Measurements from ENCODE around the gene OR2L13. TPM values are rescaled to one million over a fixed set of nuclear protein-coding genes. Genes with fewer than 3 reads are reported as not detected.
"Not testable (repeated sequence)": the region's sequence is repeated elsewhere in the genome, so short reads cannot be mapped to it uniquely, and the experiment has no call there.

Gene OR2L13
- not detected for total RNA-seq
- polyA plus RNA-seq (ENCODE audit: insufficient read depth in 1 of 8, insufficient read length in 8 of 8, low replicate concordance in 1 of 8), result not detected
- long read RNA-seq, donor 1, result 0 reads
- long read RNA-seq, donor 2, result 0 reads
- long read RNA-seq, donor 3, result 0 reads
- long read RNA-seq, donor 4, result 0 reads
- long read RNA-seq, donor 5, result 0 reads
- long read RNA-seq, donor 6, result 0 reads
- long read RNA-seq, donor 7, result 0 reads
- long read RNA-seq, donor 8, result 0 reads
- long read RNA-seq, donor 9, result 0 reads
- long read RNA-seq, donor 10, result 0 reads
- long read RNA-seq, donor 11, result 0 reads

GRCh38 chr1:248094884-248095283 lies at the start of gene OR2L13:
TSS of gene OR2L13 (plus strand) at chr1:248095184. CDS start at chr1:248099376, 4,192 bp downstream.
- H3K4me1 ChIP-seq (ENCODE audit: control insufficient read depth, insufficient read depth, low read length), result no peaks in the 10 kb centered on the region
- no peak within 1 kb of the TSS for H3K4me3 ChIP-seq (ENCODE audit: low read length)
- no CpG with 5 or more reads among the region's 1 CpG for WGBS (ENCODE audit: insufficient coverage)
- H3K27me3 ChIP-seq (ENCODE audit: control insufficient read depth, insufficient read depth, low read length), result no peaks in the 10 kb centered on the region
- H3K9me3 ChIP-seq (replicated peaks; ENCODE audit: control insufficient read depth, low read depth, low read length), result peaks cover 11% of the 10 kb centered on the region
- no peaks in the 10 kb centered on the region for H3K36me3 ChIP-seq (ENCODE audit: control insufficient read depth, insufficient read depth, low read length)
- no peak for DNase-seq
- no peak within 1 kb of the TSS for H3K27ac ChIP-seq (ENCODE audit: low read length)

GRCh38 chr1:248045209-248045608 lies 49.8 kb upstream of the OR2L13 start:
- H3K9me3 ChIP-seq (replicated peaks; ENCODE audit: control insufficient read depth, low read depth, low read length), result peaks cover 16% of the 10 kb centered on the region
- no peaks in the 10 kb centered on the region for H3K36me3 ChIP-seq (ENCODE audit: control insufficient read depth, insufficient read depth, low read length)
- no peak overlapping the region for H3K27ac ChIP-seq (ENCODE audit: low read length)
- no peak for DNase-seq
- no peaks in the 10 kb centered on the region for H3K27me3 ChIP-seq (ENCODE audit: control insufficient read depth, insufficient read depth, low read length)
- H3K4me3 ChIP-seq (ENCODE audit: low read length), result no peak overlapping the region
- WGBS (ENCODE audit: insufficient coverage), result no CpG with 5 or more reads among the region's 5 CpGs
- no peaks in the 10 kb centered on the region for H3K4me1 ChIP-seq (ENCODE audit: control insufficient read depth, insufficient read depth, low read length)

GRCh38 chr1:248046536-248046935 lies 48.4 kb upstream of the OR2L13 start, which contains the start of gene OR2L3:
TSS of gene OR2L3 (plus strand) at chr1:248046836. CDS start at chr1:248060682, 13,846 bp downstream.
- no peaks in the 10 kb centered on the region for H3K27me3 ChIP-seq (ENCODE audit: control insufficient read depth, insufficient read depth, low read length)
- peaks cover 13% of the 10 kb centered on the region for H3K9me3 ChIP-seq (replicated peaks; ENCODE audit: control insufficient read depth, low read depth, low read length)
- H3K4me1 ChIP-seq (ENCODE audit: control insufficient read depth, insufficient read depth, low read length), result no peaks in the 10 kb centered on the region
- no CpG with 5 or more reads among the region's 2 CpGs for WGBS (ENCODE audit: insufficient coverage)
- H3K27ac ChIP-seq (ENCODE audit: low read length), result no peak within 1 kb of the TSS
- no peak for DNase-seq
- no peaks in the 10 kb centered on the region for H3K36me3 ChIP-seq (ENCODE audit: control insufficient read depth, insufficient read depth, low read length)
- no peak within 1 kb of the TSS for H3K4me3 ChIP-seq (ENCODE audit: low read length)

DNA sequence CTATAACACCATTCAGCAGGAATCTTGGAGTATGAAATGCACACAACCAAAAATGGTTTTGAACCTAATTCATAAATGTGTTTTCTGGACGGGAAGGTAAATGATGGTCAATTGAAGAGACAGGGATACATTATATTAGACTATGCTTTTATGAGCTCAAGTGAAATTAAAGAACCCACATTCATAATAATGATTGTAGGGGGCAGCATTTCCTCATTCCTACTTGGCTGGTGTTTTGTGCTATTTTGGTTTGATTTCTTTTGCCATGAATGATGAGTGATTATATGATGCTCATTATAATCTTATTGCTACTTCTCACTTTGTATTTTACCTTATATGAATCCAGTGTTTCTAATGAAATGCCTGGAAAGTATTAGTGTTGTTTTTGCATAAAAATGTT lies 48.0 kb upstream of the OR2L13 start:
- H3K36me3 ChIP-seq (ENCODE audit: control insufficient read depth, insufficient read depth, low read length), result no peaks in the 10 kb centered on the region
- no CpG with 5 or more reads among the region's 1 CpG for WGBS (ENCODE audit: insufficient coverage)
- H3K4me1 ChIP-seq (ENCODE audit: control insufficient read depth, insufficient read depth, low read length), result no peaks in the 10 kb centered on the region
- H3K4me3 ChIP-seq (ENCODE audit: low read length), result no peak overlapping the region
- H3K9me3 ChIP-seq (replicated peaks; ENCODE audit: control insufficient read depth, low read depth, low read length), result peaks cover 13% of the 10 kb centered on the region
- H3K27me3 ChIP-seq (ENCODE audit: control insufficient read depth, insufficient read depth, low read length), result no peaks in the 10 kb centered on the region
- H3K27ac ChIP-seq (ENCODE audit: low read length), result no peak overlapping the region
- no peak for DNase-seq

- no peak for DNase-seq
- Histone ChIP-seq H3K9me3 (replicated peaks; ENCODE audit: control insufficient read depth, low read depth, low read length) (peaks cover 20% of the 10 kb centered on the region), H3K27ac (ENCODE audit: low read length) (no peak overlapping the region), H3K36me3 (ENCODE audit: control insufficient read depth, insufficient read depth, low read length) (no peaks in the 10 kb centered on the region), H3K27me3 (ENCODE audit: control insufficient read depth, insufficient read depth, low read length) (no peaks in the 10 kb centered on the region), H3K4me1 (ENCODE audit: control insufficient read depth, insufficient read depth, low read length) (no peaks in the 10 kb centered on the region), H3K4me3 (ENCODE audit: low read length) (no peak overlapping the region)
These were observed 40.3 kb upstream of the OR2L13 start for GRCh38 chr1:248054671-248055070.

DNA sequence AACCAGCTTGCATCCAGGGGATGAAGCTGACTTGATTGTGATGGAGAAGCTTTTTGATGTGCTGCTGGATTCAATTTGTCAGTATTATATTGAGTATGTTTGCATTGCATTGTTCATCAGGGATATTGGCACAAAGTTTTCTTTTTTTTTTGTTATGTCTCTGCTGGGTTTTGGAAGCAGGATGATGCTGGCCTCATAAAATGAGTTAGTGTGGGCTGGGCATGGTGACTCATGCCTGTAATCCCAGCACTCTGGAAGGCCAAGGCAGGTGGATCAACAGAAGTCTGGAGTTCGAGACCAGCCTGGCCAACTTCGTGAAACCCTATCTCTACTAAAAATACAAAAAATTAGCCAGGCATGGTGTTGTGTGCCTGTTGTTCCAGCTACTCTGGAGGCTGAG lies 39.7 kb upstream of the OR2L13 start:
- H3K9me3 ChIP-seq (replicated peaks; ENCODE audit: control insufficient read depth, low read depth, low read length), result peaks cover 20% of the 10 kb centered on the region
- WGBS (ENCODE audit: insufficient coverage), result no CpG with 5 or more reads among the region's 2 CpGs
- no peaks in the 10 kb centered on the region for H3K27me3 ChIP-seq (ENCODE audit: control insufficient read depth, insufficient read depth, low read length)
- no peaks in the 10 kb centered on the region for H3K4me1 ChIP-seq (ENCODE audit: control insufficient read depth, insufficient read depth, low read length)
- H3K36me3 ChIP-seq (ENCODE audit: control insufficient read depth, insufficient read depth, low read length), result no peaks in the 10 kb centered on the region
- H3K27ac ChIP-seq (ENCODE audit: low read length), result no peak overlapping the region
- H3K4me3 ChIP-seq (ENCODE audit: low read length), result no peak overlapping the region
- no peak for DNase-seq

DNA sequence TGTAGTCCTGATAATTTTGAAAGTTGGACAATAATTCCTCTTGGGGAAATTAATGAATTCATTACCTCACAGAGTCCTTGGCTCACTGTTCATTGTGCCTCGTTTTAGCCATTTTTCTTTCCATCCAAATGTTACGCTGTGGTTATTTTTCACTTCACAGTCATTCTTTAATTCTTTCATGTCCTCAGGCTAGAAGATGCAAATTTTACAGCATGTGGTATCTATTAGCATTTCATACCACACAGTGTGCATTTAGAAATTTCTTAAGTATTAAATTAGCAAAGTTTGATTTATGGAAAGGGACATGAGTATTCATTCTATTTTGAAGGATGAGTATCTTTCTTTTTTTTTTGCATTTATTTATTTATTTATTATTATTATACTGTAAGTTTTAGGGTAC lies 29.9 kb upstream of the OR2L13 start:
- no peak for DNase-seq
- WGBS (ENCODE audit: insufficient coverage), result no CpG with 5 or more reads among the region's 2 CpGs
- Histone ChIP-seq H3K36me3 (ENCODE audit: control insufficient read depth, insufficient read depth, low read length) (no peaks in the 10 kb centered on the region), H3K27ac (ENCODE audit: low read length) (no peak overlapping the region), H3K4me3 (ENCODE audit: low read length) (no peak overlapping the region), H3K4me1 (ENCODE audit: control insufficient read depth, insufficient read depth, low read length) (no peaks in the 10 kb centered on the region), H3K9me3 (replicated peaks; ENCODE audit: control insufficient read depth, low read depth, low read length) (peaks cover 27% of the 10 kb centered on the region), H3K27me3 (ENCODE audit: control insufficient read depth, insufficient read depth, low read length) (no peaks in the 10 kb centered on the region)

DNA sequence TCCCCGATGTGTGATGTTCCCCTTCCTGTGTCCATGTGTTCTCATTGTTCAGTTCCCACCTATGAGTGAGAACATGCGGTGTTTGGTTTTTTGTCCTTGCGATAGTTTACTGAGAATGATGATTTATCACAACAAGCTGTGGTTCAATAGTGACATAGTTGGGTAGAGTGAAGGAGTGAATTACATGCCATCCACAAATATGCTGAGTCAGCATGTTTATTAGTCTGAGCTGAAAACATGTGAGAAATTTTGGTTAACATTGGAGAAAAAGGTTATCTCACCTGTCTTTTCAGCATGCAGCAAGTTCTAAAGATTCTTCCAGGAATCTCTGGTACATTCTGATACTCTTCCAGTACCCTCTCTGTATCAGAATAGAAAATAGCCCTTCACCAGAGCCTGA lies 29.4 kb upstream of the OR2L13 start:
- no CpG with 5 or more reads among the region's 3 CpGs for WGBS (ENCODE audit: insufficient coverage)
- DNase-seq, result no peak
- Histone ChIP-seq H3K36me3 (ENCODE audit: control insufficient read depth, insufficient read depth, low read length) (no peaks in the 10 kb centered on the region), H3K4me3 (ENCODE audit: low read length) (no peak overlapping the region), H3K4me1 (ENCODE audit: control insufficient read depth, insufficient read depth, low read length) (no peaks in the 10 kb centered on the region), H3K9me3 (replicated peaks; ENCODE audit: control insufficient read depth, low read depth, low read length) (peaks cover 25% of the 10 kb centered on the region), H3K27me3 (ENCODE audit: control insufficient read depth, insufficient read depth, low read length) (no peaks in the 10 kb centered on the region), H3K27ac (ENCODE audit: low read length) (no peak overlapping the region)

DNA sequence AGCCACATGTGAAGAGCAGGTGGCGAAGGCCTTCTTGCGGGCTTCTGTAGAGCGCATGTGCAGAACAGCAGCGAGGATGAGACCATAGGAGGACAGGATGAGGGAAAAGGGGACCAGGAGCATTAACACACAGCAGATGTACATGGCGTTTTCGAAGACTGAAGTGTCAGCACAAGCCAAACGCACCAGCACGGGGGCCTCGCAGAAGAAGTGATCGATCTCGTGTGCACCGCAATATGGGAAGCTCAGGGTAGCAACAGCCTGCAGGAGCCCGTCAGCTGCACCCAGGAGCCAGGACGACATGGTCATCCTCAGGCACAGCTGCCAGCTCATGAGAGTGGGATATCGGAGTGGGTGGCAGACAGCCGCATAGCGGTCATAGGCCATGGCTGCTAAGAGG lies 11.1 kb upstream of the OR2L13 start:
- DNase-seq; H3K36me3 ChIP-seq (ENCODE audit: control insufficient read depth, insufficient read depth, low read length); H3K27me3 ChIP-seq (ENCODE audit: control insufficient read depth, insufficient read depth, low read length); H3K4me1 ChIP-seq (ENCODE audit: control insufficient read depth, insufficient read depth, low read length); H3K27ac ChIP-seq (ENCODE audit: low read length); H3K4me3 ChIP-seq (ENCODE audit: low read length): not testable (repeated sequence)
- H3K9me3 ChIP-seq (replicated peaks; ENCODE audit: control insufficient read depth, low read depth, low read length), result peaks cover 16% of the 10 kb centered on the region
- WGBS (ENCODE audit: insufficient coverage), result no CpG with 5 or more reads among the region's 17 CpGs

GRCh38 chr1:248098529-248098928 lies 3.5 kb downstream of the OR2L13 start:
- no CpG with 5 or more reads among the region's 1 CpG for WGBS (ENCODE audit: insufficient coverage)
- H3K4me1 ChIP-seq (ENCODE audit: control insufficient read depth, insufficient read depth, low read length), result no peaks in the 10 kb centered on the region

DNA sequence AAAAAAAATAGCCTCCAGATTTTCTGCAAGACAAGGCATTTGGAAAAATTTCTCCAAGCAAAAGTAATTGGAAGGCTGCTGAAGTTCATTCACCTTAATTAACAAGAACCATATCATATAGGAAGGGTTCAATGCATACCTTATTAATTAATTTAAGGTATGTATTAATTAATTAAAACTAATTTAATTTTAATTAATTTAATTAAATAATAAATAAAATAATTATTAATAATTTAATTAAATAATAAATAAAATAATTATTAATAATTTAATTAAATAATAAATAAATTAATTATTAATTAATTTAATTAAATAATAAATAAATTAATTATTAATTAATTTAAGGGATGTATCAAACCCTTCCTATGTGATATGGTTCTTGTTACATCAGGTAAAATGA lies 7.9 kb downstream of the OR2L13 start:
- H3K27ac ChIP-seq (ENCODE audit: low read length), result no peak overlapping the region
- H3K4me1 ChIP-seq (ENCODE audit: control insufficient read depth, insufficient read depth, low read length), result no peaks in the 10 kb centered on the region
- no peaks in the 10 kb centered on the region for H3K36me3 ChIP-seq (ENCODE audit: control insufficient read depth, insufficient read depth, low read length)
- H3K4me3 ChIP-seq (ENCODE audit: low read length), result no peak overlapping the region
- H3K9me3 ChIP-seq (replicated peaks; ENCODE audit: control insufficient read depth, low read depth, low read length), result peaks cover 9% of the 10 kb centered on the region
- no peak for DNase-seq
- no peaks in the 10 kb centered on the region for H3K27me3 ChIP-seq (ENCODE audit: control insufficient read depth, insufficient read depth, low read length)

More at GRCh38 chr1:248098529-248098928, 3.5 kb downstream of the OR2L13 start:
- DNase-seq, result no peak
- Histone ChIP-seq H3K4me3 (ENCODE audit: low read length) (no peak overlapping the region), H3K27ac (ENCODE audit: low read length) (no peak overlapping the region), H3K9me3 (replicated peaks; ENCODE audit: control insufficient read depth, low read depth, low read length) (peaks cover 9% of the 10 kb centered on the region), H3K27me3 (ENCODE audit: control insufficient read depth, insufficient read depth, low read length) (no peaks in the 10 kb centered on the region), H3K36me3 (ENCODE audit: control insufficient read depth, insufficient read depth, low read length) (no peaks in the 10 kb centered on the region)

Data from muscle of leg (tissue), 16 donors.